Activated CD8-positive, alpha-beta memory T cell treated with anti-CD3 and anti-CD28 coated beads, Interleukin-2, amount 50 U/mL, for 24 hours (primary cell): ENCODE measurements around the gene NR0B2.
"Not testable (repeated sequence)": the region's sequence is repeated elsewhere in the genome, so short reads cannot be mapped to it uniquely, and the experiment has no call there.

Experiments used
- DNase-seq: peaks from one replicate; pipeline ENCODE4 v3.0.0-alpha.2; 2020; ENCODE audit errors: extremely low read depth

Gene NR0B2

GRCh38 chr1:26889551-26890466 lies 24.0 kb downstream of the NR0B2 start, which contains the start of gene GPN2:
TSS of gene GPN2 (minus strand) at chr1:26890283. CDS start at chr1:26890096, 187 bp downstream.
- DNase-seq, result peak; percentile 47

- no peak for DNase-seq
Measured at GRCh38 chr1:26888231-26888630, 25.5 kb downstream of the NR0B2 start.

- no peak for DNase-seq
Measured at GRCh38 chr1:26887125-26887524, 26.6 kb downstream of the NR0B2 start.

- DNase-seq, result no peak
Measured at GRCh38 chr1:26882696-26883463, 30.9 kb downstream of the NR0B2 start.

GRCh38 chr1:26881611-26882010 lies 32.2 kb downstream of the NR0B2 start:
- not testable (repeated sequence) for DNase-seq

- DNase-seq, result no peak
Measured at GRCh38 chr1:26879793-26880192, 34.0 kb downstream of the NR0B2 start.

GRCh38 chr1:26877326-26877725 lies 36.4 kb downstream of the NR0B2 start:
- DNase-seq, result no peak

GRCh38 chr1:26874896-26875295 lies 38.9 kb downstream of the NR0B2 start:
- no peak for DNase-seq

GRCh38 chr1:26873097-26873496 lies 40.7 kb downstream of the NR0B2 start:
- not testable (repeated sequence) for DNase-seq

- peak; percentile 84 for DNase-seq
Measured at GRCh38 chr1:26864610-26865480, 48.9 kb downstream of the NR0B2 start.

- no peak for DNase-seq
Measured at GRCh38 chr1:26863685-26864077, 50.1 kb downstream of the NR0B2 start.

- no peak for DNase-seq
Measured at GRCh38 chr1:26862781-26863684, 50.7 kb downstream of the NR0B2 start, which contains the start of gene SFN. TSS of gene SFN (plus strand) at chr1:26863149. CDS start at chr1:26863213, 64 bp downstream.

GRCh38 chr1:26861889-26862378 lies 51.8 kb downstream of the NR0B2 start:
- no peak for DNase-seq
